GM12878 (cell line): ENCODE data around the gene SMPD3.

ENCODE experiments used
- CHD2 ChIP-seq: IDR thresholded peaks from 2 replicates; pipeline ENCODE4 v1.6.1; 2011; ENCODE audit warnings: low read depth, low read length, improper control_type of control experiment, borderline replicate concordance
- CTCF ChIP-seq, 3 experiments: IDR thresholded peaks in 2 of 3; conservative IDR thresholded peaks in 1 of 3; 2 replicates each; pipeline ENCODE4 v1.5.1; 2011; ENCODE audit warnings: low read depth in 3 of 3, low read length in 3 of 3, mild to moderate bottlenecking in 3 of 3, control low read depth in 2 of 3, moderate library complexity in 2 of 3, inconsistent platforms in 1 of 3, mixed read lengths in 1 of 3; ENCODE audit not compliant: control insufficient read depth in 2 of 3, insufficient read depth in 1 of 3; ENCODE audit errors: extremely low read depth in 1 of 3
- EP300 ChIP-seq, 2 experiments: fragments of 150-350 bp in 1 of 2; IDR thresholded peaks; 2 replicates each; pipeline ENCODE4 v1.6.1; 2011 to 2012; ENCODE audit warnings: low read depth in 2 of 2, low read length in 2 of 2, borderline replicate concordance in 1 of 2, improper control_type of control experiment in 1 of 2, inconsistent platforms in 1 of 2; ENCODE audit not compliant: control insufficient read depth in 1 of 2
- HDAC6 ChIP-seq: fragments of 200-600 bp; sonication (generic); IDR thresholded peaks from one replicate; pipeline ENCODE4 v1.8.0; 2017; ENCODE audit warnings: antibody characterized with exemption; ENCODE audit not compliant: unreplicated experiment
- JUNB ChIP-seq: IDR thresholded peaks from 2 replicates; pipeline ENCODE4 v1.6.1; 2016; ENCODE audit warnings: antibody characterized with exemption, mild to moderate bottlenecking
- NBN ChIP-seq: fragments of 450-650 bp; IDR thresholded peaks from 2 replicates; pipeline ENCODE4 v1.6.1; 2016
- POLR2A ChIP-seq: IDR thresholded peaks from 2 replicates; pipeline ENCODE4 v1.6.1; 2011; ENCODE audit warnings: low read depth, mild to moderate bottlenecking, low read length
- POLR2AphosphoS5 ChIP-seq: IDR thresholded peaks from 2 replicates; pipeline ENCODE4 v1.6.1; 2011; ENCODE audit warnings: mild to moderate bottlenecking, low read length, inconsistent platforms
- RAD21 ChIP-seq: IDR thresholded peaks from 2 replicates; pipeline ENCODE4 v1.6.1; 2011; ENCODE audit warnings: mild to moderate bottlenecking, low read depth, low read length, moderate library complexity; ENCODE audit not compliant: insufficient read depth
- SMC3 ChIP-seq: IDR thresholded peaks from 2 replicates; pipeline ENCODE4 v1.6.1; 2011; ENCODE audit warnings: low read length, improper control_type of control experiment, borderline replicate concordance
- SP1 ChIP-seq: IDR thresholded peaks from one replicate; pipeline ENCODE4 v1.6.1; 2011; ENCODE audit warnings: low read depth, low read length
- SREBF2 ChIP-seq: IDR thresholded peaks from 2 replicates; pipeline ENCODE4 v1.6.1; 2012; ENCODE audit warnings: mild to moderate bottlenecking, low read length
- YY1 ChIP-seq: IDR thresholded peaks from 2 replicates; pipeline ENCODE4 v1.6.1; 2011; ENCODE audit warnings: low read depth, mild to moderate bottlenecking, low read length
- ZNF384 ChIP-seq: IDR thresholded peaks from 2 replicates; pipeline ENCODE4 v1.6.1; 2012; ENCODE audit warnings: low read depth, mild to moderate bottlenecking, low read length, improper control_type of control experiment, borderline replicate concordance

GRCh38 chr16:68363658-68364521 lies 84.4 kb downstream of the SMPD3 start:
- TF ChIP-seq ZNF384 = no peak
- TF ChIP-seq YY1 = no peak
- TF ChIP-seq CHD2 = no peak
- no peak for TF ChIP-seq SMC3
- TF ChIP-seq HDAC6 = no peak
- TF ChIP-seq POLR2AphosphoS5 = no peak
- TF ChIP-seq RAD21 = no peak
- no peak for TF ChIP-seq JUNB
- TF ChIP-seq POLR2A = no peak
- no peak for TF ChIP-seq EP300 (IDR thresholded peaks at IDR 0.05; ENCODE audit: borderline replicate concordance in 1 of 2, control insufficient read depth in 1 of 2, low read depth in 2 of 2, low read length in 2 of 2)
- no peak for TF ChIP-seq SREBF2
- TF ChIP-seq CTCF (IDR thresholded peaks at IDR 0.05 in 2 of 3, conservative IDR thresholded peaks at IDR 0.05 in 1 of 3; ENCODE audit: control insufficient read depth in 2 of 3, extremely low read depth in 1 of 3, insufficient read depth in 1 of 3, low read depth in 3 of 3, low read length in 3 of 3) = no peak
- no peak for TF ChIP-seq NBN
- no peak for TF ChIP-seq SP1
